Fibroblast of peridontal ligament (primary cell): ENCODE data around the gene GALK1.

Source experiments
- DNase-seq: peaks from one replicate; pipeline ENCODE4 v3.0.0-alpha.2; 2010; ENCODE audit errors: extremely low read depth

Gene GALK1

GRCh38 chr17:75750661-75751423 lies 14.2 kb downstream of the GALK1 start:
- no peak for DNase-seq

- DNase-seq = peak; percentile 64
These were observed 15.2 kb downstream of the GALK1 start for GRCh38 chr17:75749545-75750389.

GRCh38 chr17:75748706-75749105 lies 16.3 kb downstream of the GALK1 start:
- no peak for DNase-seq

- DNase-seq = no peak
These were observed 21.3 kb downstream of the GALK1 start for GRCh38 chr17:75743625-75744206.

- no peak for DNase-seq
These were observed 22.7 kb downstream of the GALK1 start for GRCh38 chr17:75742337-75742736.

GRCh38 chr17:75740631-75741077 lies 24.3 kb downstream of the GALK1 start:
- DNase-seq = no peak

GRCh38 chr17:75740215-75740614 lies 24.8 kb downstream of the GALK1 start:
- no peak for DNase-seq

- DNase-seq = no peak
These were observed 25.2 kb downstream of the GALK1 start for GRCh38 chr17:75739801-75740200.

- no peak for DNase-seq
These were observed 25.8 kb downstream of the GALK1 start for GRCh38 chr17:75739174-75739573.

GRCh38 chr17:75738218-75738802 lies 26.7 kb downstream of the GALK1 start:
- no peak for DNase-seq

GRCh38 chr17:75737133-75737962 lies 27.6 kb downstream of the GALK1 start:
- DNase-seq = no peak

GRCh38 chr17:75736173-75736835 lies 28.7 kb downstream of the GALK1 start:
- DNase-seq = no peak

GRCh38 chr17:75734674-75735294 lies 30.2 kb downstream of the GALK1 start:
- no peak for DNase-seq

- no peak for DNase-seq
These were observed 31.5 kb downstream of the GALK1 start for GRCh38 chr17:75733471-75733870.

GRCh38 chr17:75731716-75732498 lies 33.1 kb downstream of the GALK1 start:
- no peak for DNase-seq

GRCh38 chr17:75731086-75731715 lies 33.8 kb downstream of the GALK1 start:
- DNase-seq = no peak

- DNase-seq = no peak
These were observed 34.9 kb downstream of the GALK1 start for GRCh38 chr17:75730065-75730464.

GRCh38 chr17:75729351-75729750 lies 35.6 kb downstream of the GALK1 start:
- no peak for DNase-seq

GRCh38 chr17:75727391-75727790 lies 37.6 kb downstream of the GALK1 start:
- no peak for DNase-seq
